NCI-H748 (cell line): ENCODE results near the gene CHST5.

Experiments
- DNase-seq: peaks from one replicate; lab custom pipeline; 2025; ENCODE audit not compliant: unreplicated experiment; lab: John Stamatoyannopoulos, UW

Gene CHST5

GRCh38 chr16:75479421-75479990 is 56.4 kb downstream of the CHST5 start:
- DNase-seq = no peak
